HFF-Myc (cell line): ENCODE data around the gene PTPRZ1.

Experiments used
- DNase-seq: peaks from one replicate; pipeline ENCODE4 v3.0.0-alpha.2; 2011; ENCODE audit warnings: low read depth; ENCODE audit errors: extremely low read depth
- H3K4me3 ChIP-seq: replicated peaks from 2 replicates; pipeline ENCODE4 v1.5.1; 2011; ENCODE audit warnings: low read depth, mild to moderate bottlenecking, control low read depth, low read length
- CTCF ChIP-seq: IDR thresholded peaks from 2 replicates; pipeline ENCODE4 v1.5.1; 2012; ENCODE audit warnings: mild to moderate bottlenecking, low read depth, low read length, control low read depth; ENCODE audit errors: missing control alignments

Gene PTPRZ1

GRCh38 chr7:122068999-122069398, 196.0 kb downstream of the PTPRZ1 start:
- no peak overlapping the region for H3K4me3 ChIP-seq
- DNase-seq, result no peak
- TF ChIP-seq CTCF, result no peak

GRCh38 chr7:122070062-122070461, 197.1 kb downstream of the PTPRZ1 start:
- no peak overlapping the region for H3K4me3 ChIP-seq
- no peak for DNase-seq
- no peak for TF ChIP-seq CTCF

GRCh38 chr7:122070834-122071233, 197.9 kb downstream of the PTPRZ1 start:
- no peak overlapping the region for H3K4me3 ChIP-seq
- no peak for DNase-seq
- no peak for TF ChIP-seq CTCF

GRCh38 chr7:122072272-122072671, 199.3 kb downstream of the PTPRZ1 start:
- H3K4me3 ChIP-seq, result no peak overlapping the region
- DNase-seq, result no peak
- no peak for TF ChIP-seq CTCF

- TF ChIP-seq CTCF, result no peak
- DNase-seq, result no peak
Measured at GRCh38 chr7:122072924-122073599, 200.1 kb downstream of the PTPRZ1 start.

GRCh38 chr7:122073635-122074034, 200.7 kb downstream of the PTPRZ1 start:
- H3K4me3 ChIP-seq, result no peak overlapping the region
- TF ChIP-seq CTCF, result no peak

More at GRCh38 chr7:122072924-122073599, 200.1 kb downstream of the PTPRZ1 start:
- H3K4me3 ChIP-seq, result no peak overlapping the region

GRCh38 chr7:122082160-122082559, 209.2 kb downstream of the PTPRZ1 start:
- no peak overlapping the region for H3K4me3 ChIP-seq
- DNase-seq, result no peak
- TF ChIP-seq CTCF, result no peak

More at GRCh38 chr7:122073635-122074034, 200.7 kb downstream of the PTPRZ1 start:
- DNase-seq, result no peak
